ENCODE results near the gene STMN1. TPM values are rescaled to one million over a fixed set of nuclear protein-coding genes. Genes with fewer than 3 reads are reported as not detected.

Gene STMN1
- total RNA-seq, 1 experiment from 2014 or later = 933 TPM

DNA sequence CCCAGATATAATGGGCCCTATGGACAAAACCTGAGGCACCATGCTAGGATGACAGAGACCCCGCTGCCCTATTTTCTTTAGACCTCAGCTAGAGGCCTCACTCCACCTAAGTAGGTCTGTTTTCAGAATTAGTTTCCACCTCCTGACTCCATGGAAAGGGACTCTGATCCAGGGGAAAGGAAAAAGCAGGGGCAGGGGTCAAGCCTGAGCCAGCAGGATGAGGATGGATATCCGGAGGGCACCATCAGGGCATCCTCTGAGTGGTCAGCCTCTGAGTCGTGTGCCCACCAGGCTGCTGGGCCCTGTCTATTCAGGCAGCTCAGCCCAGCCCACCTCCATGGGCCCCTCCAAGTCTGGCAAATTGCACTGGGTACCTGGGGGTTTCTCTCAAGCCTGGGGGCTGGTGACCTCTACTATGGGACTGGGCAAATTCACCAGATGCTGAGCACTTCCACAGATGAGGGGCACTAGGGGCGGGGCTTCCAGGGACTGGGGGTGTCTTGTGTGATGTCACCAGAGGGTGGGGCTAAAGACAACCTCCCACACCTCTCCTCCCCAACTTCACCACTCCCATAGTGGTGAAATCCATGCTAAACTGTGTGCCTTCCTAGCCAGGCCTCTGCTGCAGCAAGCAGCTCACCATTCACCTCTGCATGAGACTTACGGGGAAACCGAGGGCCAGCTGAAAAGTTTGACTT lies 36.2 kb downstream of the STMN1 start:
- H3K27me3 ChIP-seq (replicated peaks; ENCODE audit: insufficient read depth, low read depth, low read length, poor library complexity) = no peaks in the 10 kb centered on the region
- H3K9me3 ChIP-seq (ENCODE audit: low read depth, low read length, poor library complexity, severe bottlenecking) = no peaks in the 10 kb centered on the region
- peaks cover 4% of the 10 kb centered on the region for H3K4me1 ChIP-seq (ENCODE audit: insufficient read depth, low read length, poor library complexity, severe bottlenecking)
- no TSS peak for BruUV-seq (replicated peaks)
- H3K36me3 ChIP-seq (ENCODE audit: insufficient read depth, low read length, poor library complexity, severe bottlenecking) = no peaks in the 10 kb centered on the region
- DNase-seq (ENCODE audit: low spot score) = no peak
- TF ChIP-seq EZH2 (IDR thresholded peaks at IDR 0.05; ENCODE audit: borderline replicate concordance, low read depth, low read length, poor library complexity, severe bottlenecking) = no peak
- TF ChIP-seq, protein P1, sequence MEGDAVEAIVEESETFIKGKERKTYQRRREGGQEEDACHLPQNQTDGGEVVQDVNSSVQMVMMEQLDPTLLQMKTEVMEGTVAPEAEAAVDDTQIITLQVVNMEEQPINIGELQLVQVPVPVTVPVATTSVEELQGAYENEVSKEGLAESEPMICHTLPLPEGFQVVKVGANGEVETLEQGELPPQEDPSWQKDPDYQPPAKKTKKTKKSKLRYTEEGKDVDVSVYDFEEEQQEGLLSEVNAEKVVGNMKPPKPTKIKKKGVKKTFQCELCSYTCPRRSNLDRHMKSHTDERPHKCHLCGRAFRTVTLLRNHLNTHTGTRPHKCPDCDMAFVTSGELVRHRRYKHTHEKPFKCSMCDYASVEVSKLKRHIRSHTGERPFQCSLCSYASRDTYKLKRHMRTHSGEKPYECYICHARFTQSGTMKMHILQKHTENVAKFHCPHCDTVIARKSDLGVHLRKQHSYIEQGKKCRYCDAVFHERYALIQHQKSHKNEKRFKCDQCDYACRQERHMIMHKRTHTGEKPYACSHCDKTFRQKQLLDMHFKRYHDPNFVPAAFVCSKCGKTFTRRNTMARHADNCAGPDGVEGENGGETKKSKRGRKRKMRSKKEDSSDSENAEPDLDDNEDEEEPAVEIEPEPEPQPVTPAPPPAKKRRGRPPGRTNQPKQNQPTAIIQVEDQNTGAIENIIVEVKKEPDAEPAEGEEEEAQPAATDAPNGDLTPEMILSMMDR (conservative IDR thresholded peaks at IDR 0.05; ENCODE audit: low read depth, low read length) = no peak
- CTCF ChIA-PET = no interaction called here
- no peak overlapping the region for H3K4me3 ChIP-seq (ENCODE audit: low read depth, low read length, poor library complexity, severe bottlenecking)
- no peak overlapping the region for H3K27ac ChIP-seq (ENCODE audit: low read depth, low read length, poor library complexity, severe bottlenecking)
- POLR2A ChIA-PET (ENCODE audit: low non-redundant PET) = no interaction called here
- intact Hi-C loops (cut with micrococcal nuclease; ENCODE audit: unreplicated experiment) = no loop called here

GRCh38 chr1:25867210-25867991 lies 38.8 kb downstream of the STMN1 start:
- CTCF ChIA-PET = no interaction called here
- BruUV-seq (replicated peaks) = no TSS peak

DNA sequence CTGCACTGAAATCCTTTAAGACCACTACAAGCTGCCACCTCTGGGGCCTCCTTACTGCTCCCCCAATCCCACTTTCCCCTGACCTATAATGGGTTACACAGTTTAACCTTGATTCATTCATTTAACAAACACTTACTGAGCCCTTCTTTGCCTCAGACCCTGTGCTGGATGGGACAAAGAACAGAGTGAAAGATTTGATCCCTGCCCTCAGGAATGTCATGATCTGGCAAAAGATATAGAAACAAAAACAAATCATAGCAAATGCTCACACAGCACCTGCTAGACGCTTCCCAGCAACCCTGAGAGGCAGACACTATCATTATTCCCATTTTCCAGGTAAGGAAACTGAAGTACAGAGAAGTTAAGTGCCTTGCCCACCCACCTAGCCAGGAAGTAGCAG lies 39.9 kb downstream of the STMN1 start:
- H3K9me3 ChIP-seq (ENCODE audit: low read depth, low read length, poor library complexity, severe bottlenecking) = no peaks in the 10 kb centered on the region
- ChIA-PET CTCF (no interaction called here), POLR2A (ENCODE audit: low non-redundant PET) (no interaction called here)
- H3K27me3 ChIP-seq (replicated peaks; ENCODE audit: insufficient read depth, low read depth, low read length, poor library complexity) = no peaks in the 10 kb centered on the region
- no peak for DNase-seq (ENCODE audit: low spot score)
- peaks cover 2% of the 10 kb centered on the region for H3K4me1 ChIP-seq (ENCODE audit: insufficient read depth, low read length, poor library complexity, severe bottlenecking)
- no peaks in the 10 kb centered on the region for H3K36me3 ChIP-seq (ENCODE audit: insufficient read depth, low read length, poor library complexity, severe bottlenecking)
- BruUV-seq (replicated peaks) = no TSS peak
- no peak overlapping the region for H3K4me3 ChIP-seq (ENCODE audit: low read depth, low read length, poor library complexity, severe bottlenecking)
- TF ChIP-seq EZH2 (IDR thresholded peaks at IDR 0.05; ENCODE audit: borderline replicate concordance, low read depth, low read length, poor library complexity, severe bottlenecking) = no peak
- TF ChIP-seq, protein P1 (conservative IDR thresholded peaks at IDR 0.05; ENCODE audit: low read depth, low read length) = no peak
- no peak overlapping the region for H3K27ac ChIP-seq (ENCODE audit: low read depth, low read length, poor library complexity, severe bottlenecking)
- intact Hi-C loops (cut with micrococcal nuclease; ENCODE audit: unreplicated experiment) = no loop called here

More at GRCh38 chr1:25867210-25867991, 38.8 kb downstream of the STMN1 start:
- H3K4me3 ChIP-seq (ENCODE audit: low read depth, low read length, poor library complexity, severe bottlenecking) = no peak overlapping the region
- H3K4me1 ChIP-seq (ENCODE audit: insufficient read depth, low read length, poor library complexity, severe bottlenecking) = no peaks in the 10 kb centered on the region
- H3K27me3 ChIP-seq (replicated peaks; ENCODE audit: insufficient read depth, low read depth, low read length, poor library complexity) = no peaks in the 10 kb centered on the region
- DNase-seq (ENCODE audit: low spot score) = no peak
- no peaks in the 10 kb centered on the region for H3K9me3 ChIP-seq (ENCODE audit: low read depth, low read length, poor library complexity, severe bottlenecking)
- TF ChIP-seq EZH2 (IDR thresholded peaks at IDR 0.05; ENCODE audit: borderline replicate concordance, low read depth, low read length, poor library complexity, severe bottlenecking) = no peak
- TF ChIP-seq, protein P1 (conservative IDR thresholded peaks at IDR 0.05; ENCODE audit: low read depth, low read length) = no peak
- POLR2A ChIA-PET (ENCODE audit: low non-redundant PET) = no interaction called here
- H3K27ac ChIP-seq (ENCODE audit: low read depth, low read length, poor library complexity, severe bottlenecking) = no peak overlapping the region
- intact Hi-C loops (cut with micrococcal nuclease; ENCODE audit: unreplicated experiment) = no loop called here
- no peaks in the 10 kb centered on the region for H3K36me3 ChIP-seq (ENCODE audit: insufficient read depth, low read length, poor library complexity, severe bottlenecking)
